Activated naive CD4-positive, alpha-beta T cell treated with anti-CD3 and anti-CD28 coated beads, Interleukin-2, amount 10 ng/mL, durations not matched to agents 7 days and 5 days (primary cell): ENCODE measurements around the gene C18orf54.

Experiments
- CTCF ChIA-PET: fragments of 350-600 bp; sonication (Branson Sonifier 250); formaldehyde crosslinking; loops from one replicate; lab custom pipeline; 2021; ENCODE audit warnings: antibody characterized with exemption; lab: Charles Lee
- DNase-seq: peaks from one replicate; pipeline ENCODE4 v3.0.0-alpha.2; 2020
- H3K27ac Mint-ChIP-seq: one replicate; pipeline ENCODE4 v1.8.0; 2021; ENCODE audit warnings: mild to moderate bottlenecking, moderate library complexity, mixed read lengths
- H3K27me3 Mint-ChIP-seq: one replicate; pipeline ENCODE4 v1.8.0; 2021; ENCODE audit warnings: mild to moderate bottlenecking, mixed read lengths
- H3K36me3 Mint-ChIP-seq: one replicate; pipeline ENCODE4 v1.8.0; 2021; ENCODE audit warnings: mixed read lengths
- H3K4me1 Mint-ChIP-seq: one replicate; pipeline ENCODE4 v1.8.0; 2021; ENCODE audit warnings: mixed read lengths
- H3K4me3 Mint-ChIP-seq: one replicate; pipeline ENCODE4 v1.8.0; 2021; ENCODE audit warnings: mild to moderate bottlenecking, moderate library complexity, mixed read lengths
- H3K9me3 Mint-ChIP-seq: one replicate; pipeline ENCODE4 v1.8.0; 2021; ENCODE audit warnings: mixed read lengths

Gene C18orf54

GRCh38 chr18:54393648-54394294 is 36.1 kb downstream of the C18orf54 start:
- Mint-ChIP-seq H3K4me3 (no peak overlapping the region), H3K4me1 (peaks cover 14% of the 10 kb centered on the region), H3K27ac (no peak overlapping the region), H3K9me3 (no peaks in the 10 kb centered on the region), H3K36me3 (no peaks in the 10 kb centered on the region), H3K27me3 (peaks cover 7% of the 10 kb centered on the region)
- DNase-seq: no peak
- CTCF ChIA-PET: interaction anchor here (1.1 kb wide), 1 partner anchor 279 kb away, joined by 3 read pairs; no protein-coding TSS in a partner anchor

GRCh38 chr18:54396760-54397159 is 39.1 kb downstream of the C18orf54 start:
- Mint-ChIP-seq H3K4me1 (no peaks in the 10 kb centered on the region), H3K4me3 (no peak overlapping the region), H3K27me3 (no peaks in the 10 kb centered on the region), H3K36me3 (no peaks in the 10 kb centered on the region), H3K27ac (no peak overlapping the region), H3K9me3 (no peaks in the 10 kb centered on the region)
- CTCF ChIA-PET: no interaction called here
- DNase-seq: no peak

- no peak for DNase-seq
- CTCF ChIA-PET: no interaction called here
- no peak overlapping the region for H3K4me3 Mint-ChIP-seq
- no peaks in the 10 kb centered on the region for H3K4me1 Mint-ChIP-seq
- no peak overlapping the region for H3K27ac Mint-ChIP-seq
- no peaks in the 10 kb centered on the region for H3K36me3 Mint-ChIP-seq
- no peaks in the 10 kb centered on the region for H3K27me3 Mint-ChIP-seq
- H3K9me3 Mint-ChIP-seq: no peaks in the 10 kb centered on the region
Measured at GRCh38 chr18:54405290-54405689, 47.6 kb downstream of the C18orf54 start.

GRCh38 chr18:54411781-54412180 is 54.1 kb downstream of the C18orf54 start:
- no peaks in the 10 kb centered on the region for H3K36me3 Mint-ChIP-seq
- no peak overlapping the region for H3K4me3 Mint-ChIP-seq
- no peaks in the 10 kb centered on the region for H3K9me3 Mint-ChIP-seq
- H3K27ac Mint-ChIP-seq: no peak overlapping the region
- H3K27me3 Mint-ChIP-seq: peaks cover 4% of the 10 kb centered on the region
- CTCF ChIA-PET: no interaction called here
- no peak for DNase-seq
- H3K4me1 Mint-ChIP-seq: no peaks in the 10 kb centered on the region

GRCh38 chr18:54415086-54415485 is 57.4 kb downstream of the C18orf54 start:
- CTCF ChIA-PET: interaction anchor here (1.3 kb wide), 1 partner anchor 23 kb away, joined by 3 read pairs; no protein-coding TSS in a partner anchor
- no peak for DNase-seq
- no peaks in the 10 kb centered on the region for H3K4me1 Mint-ChIP-seq
- H3K4me3 Mint-ChIP-seq: no peak overlapping the region
- H3K36me3 Mint-ChIP-seq: no peaks in the 10 kb centered on the region
- no peak overlapping the region for H3K27ac Mint-ChIP-seq
- no peaks in the 10 kb centered on the region for H3K9me3 Mint-ChIP-seq
- H3K27me3 Mint-ChIP-seq: peaks cover 4% of the 10 kb centered on the region

DNA sequence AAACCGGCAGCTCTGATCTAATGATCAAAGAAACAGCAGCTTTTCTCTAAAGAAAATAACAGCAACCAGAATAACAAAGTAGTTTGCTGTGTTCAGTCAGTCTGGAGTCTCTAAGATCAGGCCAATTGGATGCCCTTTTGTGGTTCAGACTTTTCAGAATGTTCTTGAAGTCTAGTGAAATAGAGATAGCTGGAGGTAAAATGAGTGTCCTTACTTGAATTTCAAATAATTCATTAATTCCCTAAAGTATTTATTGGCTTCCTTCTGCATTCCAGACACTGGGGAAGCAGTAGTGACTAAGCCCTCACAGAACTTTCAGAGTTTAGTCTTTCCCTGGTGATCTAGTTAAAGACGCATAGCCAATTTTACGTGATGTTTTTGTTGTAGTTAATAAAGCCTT is 58.7 kb downstream of the C18orf54 start:
- Mint-ChIP-seq H3K4me3 (no peak overlapping the region), H3K4me1 (no peaks in the 10 kb centered on the region), H3K27ac (no peak overlapping the region), H3K9me3 (no peaks in the 10 kb centered on the region), H3K27me3 (no peaks in the 10 kb centered on the region), H3K36me3 (no peaks in the 10 kb centered on the region)
- no peak for DNase-seq
- CTCF ChIA-PET: interaction anchor here (0.9 kb wide), 1 partner anchor 24 kb away, joined by 3 read pairs; no protein-coding TSS in a partner anchor

DNA sequence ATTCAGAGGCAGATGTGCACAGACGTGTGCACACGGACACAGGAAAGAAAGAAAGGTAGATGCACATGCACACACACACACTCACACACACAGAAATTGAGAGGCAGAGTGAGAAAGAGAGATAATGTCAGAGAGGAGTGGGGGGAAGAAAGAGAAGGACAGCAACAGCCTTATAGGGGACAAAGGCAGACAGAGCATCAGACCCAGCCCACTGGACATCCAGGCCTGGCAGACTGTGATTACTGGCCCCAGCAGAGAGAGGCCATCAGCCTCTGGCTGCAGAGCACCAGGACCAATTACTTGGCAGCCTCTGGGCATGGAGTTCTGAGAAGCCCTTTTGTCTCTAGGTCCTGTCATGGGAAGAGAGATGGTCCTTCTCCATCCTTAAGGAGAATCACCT is 66.1 kb downstream of the C18orf54 start:
- CTCF ChIA-PET: no interaction called here
- Mint-ChIP-seq H3K27me3 (no peaks in the 10 kb centered on the region), H3K4me3 (no peak overlapping the region), H3K4me1 (no peaks in the 10 kb centered on the region), H3K36me3 (no peaks in the 10 kb centered on the region), H3K9me3 (no peaks in the 10 kb centered on the region), H3K27ac (no peak overlapping the region)
- no peak for DNase-seq

- no peak for DNase-seq
- H3K4me3 Mint-ChIP-seq: no peak overlapping the region
- H3K27ac Mint-ChIP-seq: no peak overlapping the region
- CTCF ChIA-PET: no interaction called here
- H3K36me3 Mint-ChIP-seq: no peaks in the 10 kb centered on the region
- H3K9me3 Mint-ChIP-seq: no peaks in the 10 kb centered on the region
- H3K27me3 Mint-ChIP-seq: peaks cover 3% of the 10 kb centered on the region
- H3K4me1 Mint-ChIP-seq: no peaks in the 10 kb centered on the region
Measured at GRCh38 chr18:54426085-54426665, 68.5 kb downstream of the C18orf54 start.
